DND-41 (cell line): ENCODE results near the gene LTB4R2.

Source experiments
- ATAC-seq: fragments of 200-7000 bp; cut with Tn5 transposase; 3 replicates; pipeline ENCODE4 v1.9.1; 2021; ENCODE audit warnings: low read depth; ENCODE audit not compliant: insufficient read depth
- DNase-seq: peaks from one replicate; pipeline ENCODE4 v3.0.0-alpha.2; 2020
- H2AFZ ChIP-seq: 2 replicates; pipeline ENCODE4 v1.6.0; 2012; ENCODE audit warnings: low read depth, low read length
- H3K27ac ChIP-seq: 2 replicates; pipeline ENCODE4 v1.5.1; 2012; ENCODE audit warnings: low read length, inconsistent platforms
- H3K27me3 ChIP-seq: fragments of 200-600 bp; sonication (generic); 2 replicates; pipeline ENCODE4 v1.6.0; 2012; ENCODE audit warnings: low read length, mild to moderate bottlenecking, inconsistent platforms; ENCODE audit not compliant: insufficient read depth, poor library complexity
- H3K36me3 ChIP-seq: 2 replicates; pipeline ENCODE4 v1.5.1; 2012; ENCODE audit warnings: low read length, inconsistent platforms; ENCODE audit not compliant: insufficient read depth
- H3K4me1 ChIP-seq: 2 replicates; pipeline ENCODE4 v1.5.1; 2012; ENCODE audit warnings: mild to moderate bottlenecking, low read length; ENCODE audit not compliant: insufficient read depth
- H3K4me2 ChIP-seq: 2 replicates; pipeline ENCODE4 v1.6.0; 2012; ENCODE audit warnings: mild to moderate bottlenecking, moderate library complexity, low read length, inconsistent platforms; ENCODE audit not compliant: insufficient read depth
- H3K4me3 ChIP-seq, 2 experiments: fragments of 200-600 bp in 1 of 2; shearing (Covaris generic) in 1 of 2; 2 replicates each; pipeline ENCODE4 v1.5.1; 2012 to 2016; ENCODE audit warnings: inconsistent platforms in 2 of 2, low read length in 2 of 2, mild to moderate bottlenecking in 2 of 2, low read depth in 1 of 2, moderate library complexity in 1 of 2
- H3K79me2 ChIP-seq: 2 replicates; pipeline ENCODE4 v1.6.0; 2012; ENCODE audit warnings: low read length, inconsistent platforms; ENCODE audit not compliant: insufficient read depth
- H3K9ac ChIP-seq: 2 replicates; pipeline ENCODE4 v1.6.0; 2012; ENCODE audit warnings: low read depth, mild to moderate bottlenecking, inconsistent platforms, low read length, moderate library complexity
- H3K9me3 ChIP-seq: 2 replicates; pipeline ENCODE4 v1.5.1; 2012; ENCODE audit warnings: low read length, moderate library complexity, mild to moderate bottlenecking, inconsistent platforms; ENCODE audit not compliant: insufficient read depth, severe bottlenecking
- H4K20me1 ChIP-seq: 2 replicates; pipeline ENCODE4 v1.6.0; 2012; ENCODE audit warnings: low read length; ENCODE audit not compliant: insufficient read depth
- EZH2 ChIP-seq: IDR thresholded peaks from 3 replicates; pipeline ENCODE4 v1.6.1; 2012; ENCODE audit warnings: borderline replicate concordance, low read depth, mild to moderate bottlenecking, moderate library complexity, low read length, inconsistent platforms; ENCODE audit not compliant: severe bottlenecking
- TF ChIP-seq, protein P1 (sequence below): IDR thresholded peaks from 2 replicates; pipeline ENCODE4 v1.5.1; 2012; ENCODE audit warnings: borderline replicate concordance, low read length, moderate library complexity, mild to moderate bottlenecking; ENCODE audit not compliant: poor library complexity, severe bottlenecking; ENCODE audit errors: extremely low read depth

The LTB4R2 gene

GRCh38 chr14:24323341-24323740, 13.4 kb downstream of the LTB4R2 start:
- H3K79me2 ChIP-seq = no peaks in the 10 kb centered on the region

DNA sequence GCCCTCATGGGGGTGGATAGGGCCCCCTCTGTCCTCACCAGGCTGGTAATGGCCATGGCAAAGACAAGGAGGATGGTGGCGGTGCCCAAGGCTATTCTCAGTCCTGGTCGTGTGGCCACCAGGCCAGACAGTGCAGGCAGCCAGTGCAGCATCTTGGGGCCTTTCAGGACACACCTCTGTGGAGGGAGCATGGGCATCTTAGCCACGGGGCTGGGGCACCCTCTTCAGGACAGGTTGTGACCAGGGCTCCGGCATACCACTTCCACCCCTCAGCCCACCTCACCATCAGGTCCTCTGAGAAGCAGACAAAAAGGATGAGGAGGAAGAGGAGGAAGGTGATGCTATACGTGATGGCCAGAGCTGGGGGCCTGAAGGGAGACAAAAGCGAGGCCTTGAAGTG, 14.1 kb downstream of the LTB4R2 start:
- H4K20me1 ChIP-seq = no peaks in the 10 kb centered on the region
- DNase-seq (no peak), ATAC-seq (no peak)
- no peak overlapping the region for H3K4me3 ChIP-seq
- no peaks in the 10 kb centered on the region for H3K27me3 ChIP-seq
- H2AFZ ChIP-seq = no peak overlapping the region
- H3K36me3 ChIP-seq = no peaks in the 10 kb centered on the region
- H3K4me1 ChIP-seq = peaks cover 6% of the 10 kb centered on the region; the same call in 1 of the 2 replicates
- no peak overlapping the region for H3K9ac ChIP-seq
- H3K27ac ChIP-seq = no peak overlapping the region
- H3K4me2 ChIP-seq = no peak overlapping the region
- no peaks in the 10 kb centered on the region for H3K79me2 ChIP-seq
- no peaks in the 10 kb centered on the region for H3K9me3 ChIP-seq
- TF ChIP-seq, protein P1, sequence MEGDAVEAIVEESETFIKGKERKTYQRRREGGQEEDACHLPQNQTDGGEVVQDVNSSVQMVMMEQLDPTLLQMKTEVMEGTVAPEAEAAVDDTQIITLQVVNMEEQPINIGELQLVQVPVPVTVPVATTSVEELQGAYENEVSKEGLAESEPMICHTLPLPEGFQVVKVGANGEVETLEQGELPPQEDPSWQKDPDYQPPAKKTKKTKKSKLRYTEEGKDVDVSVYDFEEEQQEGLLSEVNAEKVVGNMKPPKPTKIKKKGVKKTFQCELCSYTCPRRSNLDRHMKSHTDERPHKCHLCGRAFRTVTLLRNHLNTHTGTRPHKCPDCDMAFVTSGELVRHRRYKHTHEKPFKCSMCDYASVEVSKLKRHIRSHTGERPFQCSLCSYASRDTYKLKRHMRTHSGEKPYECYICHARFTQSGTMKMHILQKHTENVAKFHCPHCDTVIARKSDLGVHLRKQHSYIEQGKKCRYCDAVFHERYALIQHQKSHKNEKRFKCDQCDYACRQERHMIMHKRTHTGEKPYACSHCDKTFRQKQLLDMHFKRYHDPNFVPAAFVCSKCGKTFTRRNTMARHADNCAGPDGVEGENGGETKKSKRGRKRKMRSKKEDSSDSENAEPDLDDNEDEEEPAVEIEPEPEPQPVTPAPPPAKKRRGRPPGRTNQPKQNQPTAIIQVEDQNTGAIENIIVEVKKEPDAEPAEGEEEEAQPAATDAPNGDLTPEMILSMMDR = no peak
- TF ChIP-seq EZH2 = no peak

More at GRCh38 chr14:24323341-24323740, 13.4 kb downstream of the LTB4R2 start:
- no peak for TF ChIP-seq EZH2
- TF ChIP-seq, protein P1 = no peak
- Histone ChIP-seq H3K4me1 (peaks cover 6% of the 10 kb centered on the region; the same call in 1 of the 2 replicates), H3K9ac (no peak overlapping the region), H3K9me3 (no peaks in the 10 kb centered on the region), H2AFZ (no peak overlapping the region), H3K4me2 (no peak overlapping the region), H3K27me3 (no peaks in the 10 kb centered on the region), H3K27ac (no peak overlapping the region), H3K4me3 (no peak overlapping the region), H3K36me3 (no peaks in the 10 kb centered on the region), H4K20me1 (no peaks in the 10 kb centered on the region)
- ATAC-seq (no peak), DNase-seq (no peak)

GRCh38 chr14:24325041-24325530, 15.1 kb downstream of the LTB4R2 start:
- ATAC-seq (no peak), DNase-seq (no peak)
- H3K9me3 ChIP-seq = no peaks in the 10 kb centered on the region
- TF ChIP-seq EZH2 = no peak
- TF ChIP-seq, protein P1 = no peak
- H3K4me2 ChIP-seq = no peak overlapping the region
- H3K9ac ChIP-seq = no peak overlapping the region
- peaks cover 6% of the 10 kb centered on the region; the same call in 1 of the 2 replicates for H3K4me1 ChIP-seq
- H3K79me2 ChIP-seq = no peaks in the 10 kb centered on the region
- H3K36me3 ChIP-seq = no peaks in the 10 kb centered on the region
- no peak overlapping the region for H2AFZ ChIP-seq
- H3K27me3 ChIP-seq = no peaks in the 10 kb centered on the region
- no peak overlapping the region for H3K4me3 ChIP-seq
- H4K20me1 ChIP-seq = peaks cover 6% of the 10 kb centered on the region; the same call in 1 of the 2 replicates
- H3K27ac ChIP-seq = no peak overlapping the region
